Nephron (organoid): ENCODE data around the gene THRA.
"Not testable (repeated sequence)": the region's sequence is repeated elsewhere in the genome, so short reads cannot be mapped to it uniquely, and the experiment has no call there.

Source experiments
- H3K27ac Mint-ChIP-seq, 3 experiments: 2 replicates each; pipeline ENCODE4 v1.8.0; 2020; ENCODE audit warnings: mixed read lengths in 3 of 3, mild to moderate bottlenecking in 2 of 3, moderate library complexity in 1 of 3
- H3K27me3 Mint-ChIP-seq: 2 replicates; pipeline ENCODE4 v1.8.0; 2021; ENCODE audit warnings: low read depth, mild to moderate bottlenecking, moderate library complexity, mixed read lengths
- H3K36me3 Mint-ChIP-seq: 2 replicates; pipeline ENCODE4 v1.8.0; 2020; ENCODE audit warnings: low read depth, mixed read lengths
- H3K4me1 Mint-ChIP-seq: 2 replicates; pipeline ENCODE4 v1.8.0; 2020; ENCODE audit warnings: mixed read lengths
- H3K4me3 Mint-ChIP-seq, 3 experiments: 2 replicates each; pipeline ENCODE4 v1.8.0; 2020; ENCODE audit warnings: mild to moderate bottlenecking in 3 of 3, mixed read lengths in 3 of 3, moderate library complexity in 2 of 3
- H3K9me3 Mint-ChIP-seq: 2 replicates; pipeline ENCODE4 v1.8.0; 2020; ENCODE audit warnings: mixed read lengths
- TF ChIP-seq, protein P1 (sequence below), 3 experiments: fragments of 200-600 bp; sonication (generic); IDR thresholded peaks; one replicate each; pipeline ENCODE4 v1.5.0; 2021; ENCODE audit warnings: antibody characterized with exemption in 3 of 3; ENCODE audit not compliant: unreplicated experiment in 3 of 3

Gene THRA

DNA sequence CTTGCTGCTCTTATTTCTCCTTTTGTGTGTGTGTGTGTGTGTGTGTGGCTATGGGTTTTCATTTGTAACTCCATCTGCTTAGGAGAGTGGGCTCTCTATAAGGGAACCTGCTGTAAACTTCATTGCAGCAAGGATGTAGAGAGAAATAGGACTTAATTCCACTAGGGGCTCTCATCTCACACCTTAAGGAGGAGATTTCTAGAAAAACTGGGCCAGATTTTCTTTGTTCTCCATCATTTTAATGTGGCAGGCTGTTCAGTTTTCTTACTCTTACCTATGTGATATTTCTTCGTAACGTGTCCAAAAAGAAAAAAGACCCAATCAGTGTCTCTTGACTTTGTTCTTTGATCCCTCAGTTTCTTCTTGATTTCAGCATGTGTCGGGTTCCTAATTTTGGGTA lies 73.1 kb downstream of the THRA start:
- TF ChIP-seq, protein P1, sequence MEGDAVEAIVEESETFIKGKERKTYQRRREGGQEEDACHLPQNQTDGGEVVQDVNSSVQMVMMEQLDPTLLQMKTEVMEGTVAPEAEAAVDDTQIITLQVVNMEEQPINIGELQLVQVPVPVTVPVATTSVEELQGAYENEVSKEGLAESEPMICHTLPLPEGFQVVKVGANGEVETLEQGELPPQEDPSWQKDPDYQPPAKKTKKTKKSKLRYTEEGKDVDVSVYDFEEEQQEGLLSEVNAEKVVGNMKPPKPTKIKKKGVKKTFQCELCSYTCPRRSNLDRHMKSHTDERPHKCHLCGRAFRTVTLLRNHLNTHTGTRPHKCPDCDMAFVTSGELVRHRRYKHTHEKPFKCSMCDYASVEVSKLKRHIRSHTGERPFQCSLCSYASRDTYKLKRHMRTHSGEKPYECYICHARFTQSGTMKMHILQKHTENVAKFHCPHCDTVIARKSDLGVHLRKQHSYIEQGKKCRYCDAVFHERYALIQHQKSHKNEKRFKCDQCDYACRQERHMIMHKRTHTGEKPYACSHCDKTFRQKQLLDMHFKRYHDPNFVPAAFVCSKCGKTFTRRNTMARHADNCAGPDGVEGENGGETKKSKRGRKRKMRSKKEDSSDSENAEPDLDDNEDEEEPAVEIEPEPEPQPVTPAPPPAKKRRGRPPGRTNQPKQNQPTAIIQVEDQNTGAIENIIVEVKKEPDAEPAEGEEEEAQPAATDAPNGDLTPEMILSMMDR (IDR thresholded peaks at IDR 0.05; ENCODE audit: unreplicated experiment in 3 of 3) = no peak
- peaks cover 71% of the 10 kb centered on the region for H3K36me3 Mint-ChIP-seq
- peaks cover 5% of the 10 kb centered on the region for H3K27me3 Mint-ChIP-seq
- H3K4me1 Mint-ChIP-seq = peaks cover 21% of the 10 kb centered on the region
- no peaks in the 10 kb centered on the region for H3K9me3 Mint-ChIP-seq
- H3K4me3 Mint-ChIP-seq = no peak overlapping the region
- H3K27ac Mint-ChIP-seq = peak overlapping the region; percentile 13 to 33 (median 26)

DNA sequence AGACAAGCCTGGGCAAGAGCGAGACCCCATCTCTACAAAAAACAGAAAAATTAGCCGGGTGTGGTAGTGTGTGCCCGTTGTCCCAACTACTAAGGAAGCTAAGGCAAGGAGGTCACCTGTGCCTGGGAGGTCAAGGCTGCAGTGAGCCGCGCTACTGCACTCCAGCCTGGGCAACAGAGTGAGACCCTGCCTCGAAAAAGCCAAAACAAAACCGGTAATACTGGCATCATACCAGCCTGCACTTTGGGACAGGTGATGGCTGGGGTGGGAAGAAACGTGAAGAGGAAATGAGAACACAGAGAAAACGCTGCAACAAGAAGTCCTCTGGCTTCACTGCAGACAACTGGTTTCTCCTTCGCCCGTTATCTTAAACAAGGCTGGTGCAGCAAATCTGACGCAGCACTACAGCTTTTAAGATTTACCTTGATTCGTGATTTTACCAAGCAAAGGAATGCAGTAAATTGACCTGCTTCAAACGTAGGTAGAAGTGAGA lies 76.8 kb downstream of the THRA start:
- TF ChIP-seq, protein P1 (IDR thresholded peaks at IDR 0.05; ENCODE audit: unreplicated experiment in 3 of 3) = no peak
- peak overlapping the region; percentile 96 to 98 (median 96) for H3K4me3 Mint-ChIP-seq
- H3K9me3 Mint-ChIP-seq = no peaks in the 10 kb centered on the region
- peaks cover 36% of the 10 kb centered on the region for H3K4me1 Mint-ChIP-seq
- H3K27ac Mint-ChIP-seq = peak overlapping the region; percentile 98 to 99 (median 99)
- peaks cover 48% of the 10 kb centered on the region for H3K36me3 Mint-ChIP-seq
- H3K27me3 Mint-ChIP-seq = peaks cover 5% of the 10 kb centered on the region

DNA sequence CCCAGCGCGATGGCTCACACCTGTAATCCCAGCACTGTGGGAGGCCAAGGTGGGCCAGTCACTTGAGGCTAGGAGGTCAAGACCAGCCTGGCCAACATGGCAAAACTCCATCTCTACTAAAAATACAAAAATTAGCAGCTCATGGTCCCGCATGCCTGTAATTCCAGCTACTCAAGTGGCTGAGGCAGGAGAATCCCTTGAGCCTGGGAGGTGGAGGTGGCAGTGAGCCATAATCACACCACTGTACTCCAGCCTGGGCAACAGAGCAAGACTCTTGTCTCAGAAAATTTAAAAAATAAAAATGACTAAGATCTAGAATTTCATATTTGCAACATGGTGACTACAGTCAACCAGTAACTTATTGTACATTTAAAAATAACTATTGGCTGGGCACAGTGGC lies 80.4 kb downstream of the THRA start:
- not testable (repeated sequence) for H3K27ac Mint-ChIP-seq, H3K27me3 Mint-ChIP-seq, H3K9me3 Mint-ChIP-seq
- peaks cover 34% of the 10 kb centered on the region for H3K4me1 Mint-ChIP-seq
- peaks cover 43% of the 10 kb centered on the region for H3K36me3 Mint-ChIP-seq
- peak overlapping the region in 1 of 3 experiments; percentile 17 for H3K4me3 Mint-ChIP-seq
